HCT116 (cell line): ENCODE data around the gene KRT83. TPM values are rescaled to one million over a fixed set of nuclear protein-coding genes. Genes with fewer than 3 reads are reported as not detected.

Experiments used
- ATAC-seq: fragments of 200-7000 bp; cut with Tn5 transposase; 2 replicates; pipeline ENCODE4 v1.9.1; 2020; ENCODE audit warnings: mild to moderate bottlenecking, moderate library complexity
- BruUV-seq: library from RNA; stranded (reverse); fragments of 400-500 nt; replicated peaks from 2 replicates; lab custom pipeline; 2021; lab: Mats Ljungman, UMichigan
- CTCF ChIA-PET: fragments of 300-600 bp; sonication (Branson Sonifier 250); formaldehyde crosslinking; loops from one replicate; lab custom pipeline; 2021; ENCODE audit warnings: antibody characterized with exemption; lab: Charles Lee
- POLR2A ChIA-PET: fragments of 300-600, 350-600 bp; sonication (Branson Sonifier 250); formaldehyde crosslinking; loops from one replicate; lab custom pipeline; 2021; ENCODE audit warnings: antibody characterized with exemption; lab: Charles Lee
- RAD21 ChIA-PET, 2 experiments: fragments of 300-600 bp; sonication (Branson Sonifier 250); formaldehyde crosslinking; loops; one replicate each; lab custom pipeline; 2023; ENCODE audit warnings: low total read pairs in 2 of 2; ENCODE audit not compliant: uncharacterized antibody in 2 of 2, unreplicated experiment in 2 of 2, low non-redundant PET in 1 of 2; lab: Charles Lee
- DNase-seq: peaks from one replicate; pipeline ENCODE4 v3.0.0-alpha.2; 2010; ENCODE audit warnings: low read depth, low spot score
- H2AFZ ChIP-seq: fragments of 200-600 bp; shearing (Covaris generic), sonication (generic); 2 replicates; pipeline ENCODE4 v1.6.1; 2017; ENCODE audit warnings: low read depth, mixed run types, mixed read lengths, antibody characterized with exemption, low read length; ENCODE audit not compliant: poor library complexity, severe bottlenecking
- H3K27ac ChIP-seq: 2 replicates; pipeline ENCODE4 v1.5.1; 2012; ENCODE audit warnings: low read depth, low read length
- H3K27me3 ChIP-seq: fragments of 200-600 bp; sonication (generic); 2 replicates; pipeline ENCODE4 v1.6.1; 2016; ENCODE audit warnings: mixed run types, low read length, mixed read lengths; ENCODE audit not compliant: insufficient read depth
- H3K36me3 ChIP-seq, 2 experiments: fragments of 200-500 bp in 1 of 2; fragments of 200-600 bp in 1 of 2; sonication (Bioruptor generic) in 1 of 2; sonication (generic) in 1 of 2; 2 replicates each; pipeline versions ENCODE4 v1.5.1 to v1.6.1; 2014 to 2016; ENCODE audit warnings: low read length in 2 of 2, inconsistent platforms in 1 of 2, mixed read lengths in 1 of 2, mixed run types in 1 of 2; ENCODE audit not compliant: insufficient read depth in 2 of 2, control insufficient read depth in 1 of 2
- H3K4me1 ChIP-seq, 2 experiments: fragments of 200-600 bp in 1 of 2; sonication (generic) in 1 of 2; 2 replicates each; pipeline versions ENCODE4 v1.5.1 to v1.6.1; 2012 to 2017; ENCODE audit warnings: low read length in 2 of 2, inconsistent platforms in 1 of 2, mild to moderate bottlenecking in 1 of 2, mixed read lengths in 1 of 2, mixed run types in 1 of 2, moderate library complexity in 1 of 2; ENCODE audit not compliant: insufficient read depth in 2 of 2, control insufficient read depth in 1 of 2
- H3K4me2 ChIP-seq: fragments of 200-600 bp; sonication (generic); 2 replicates; pipeline ENCODE4 v1.6.1; 2017; ENCODE audit warnings: mixed run types, low read length, mixed read lengths
- H3K4me3 ChIP-seq, 2 experiments: fragments of 200-600 bp in 1 of 2; sonication (generic) in 1 of 2; replicated peaks in 1 of 2; 2 replicates each; pipeline ENCODE4 v1.5.1; 2011 to 2016; ENCODE audit warnings: low read length in 2 of 2, control low read depth in 1 of 2, low read depth in 1 of 2, mild to moderate bottlenecking in 1 of 2, mixed read lengths in 1 of 2, mixed run types in 1 of 2
- H3K79me2 ChIP-seq: fragments of 200-600 bp; sonication (generic); 2 replicates; pipeline ENCODE4 v1.6.1; 2017; ENCODE audit warnings: mild to moderate bottlenecking, mixed run types, low read length, moderate library complexity, mixed read lengths; ENCODE audit not compliant: insufficient read depth
- H3K9ac ChIP-seq: fragments of 200-600 bp; sonication (generic); 2 replicates; pipeline ENCODE4 v1.6.1; 2016; ENCODE audit warnings: low read length, mixed read lengths
- H3K9me2 ChIP-seq: fragments of 200-600 bp; sonication (generic), shearing (Covaris generic); 2 replicates; pipeline ENCODE4 v1.6.1; 2017; ENCODE audit warnings: mixed run types, mild to moderate bottlenecking, moderate library complexity; ENCODE audit not compliant: insufficient read depth
- H3K9me3 ChIP-seq, 2 experiments: fragments of 200-500 bp in 1 of 2; fragments of 200-600 bp in 1 of 2; sonication (Bioruptor generic) in 1 of 2; sonication (generic) in 1 of 2; 2 replicates each; pipeline ENCODE4 v1.6.1; 2014 to 2017; ENCODE audit warnings: low read length in 2 of 2, mixed read lengths in 2 of 2, inconsistent platforms in 1 of 2, low read depth in 1 of 2, mild to moderate bottlenecking in 1 of 2, mixed run types in 1 of 2, moderate library complexity in 1 of 2; ENCODE audit not compliant: control insufficient read depth in 1 of 2, insufficient read depth in 1 of 2
- H4K20me1 ChIP-seq: fragments of 200-600 bp; sonication (generic), shearing (Covaris generic); 2 replicates; pipeline ENCODE4 v1.6.1; 2017; ENCODE audit warnings: mixed run types, mild to moderate bottlenecking, moderate library complexity; ENCODE audit not compliant: insufficient read depth
- CBX3 ChIP-seq: IDR thresholded peaks from 2 replicates; pipeline ENCODE4 v1.6.1; 2012; ENCODE audit warnings: low read depth
- CEBPB ChIP-seq: IDR thresholded peaks from 2 replicates; pipeline ENCODE4 v1.6.1; 2012; ENCODE audit warnings: low read depth
- EGR1 ChIP-seq: IDR thresholded peaks from 2 replicates; pipeline ENCODE4 v1.6.1; 2012; ENCODE audit warnings: low read depth
- ELF1 ChIP-seq: IDR thresholded peaks from 2 replicates; pipeline ENCODE4 v1.6.1; 2012; ENCODE audit warnings: low read depth, borderline replicate concordance
- EZH2 ChIP-seq: fragments of 200-600 bp; sonication (generic); IDR thresholded peaks from 2 replicates; pipeline ENCODE4 v1.6.1; 2017; ENCODE audit warnings: antibody characterized with exemption, mixed run types
- EZH2phosphoT487 ChIP-seq: fragments of 200-600 bp; IDR thresholded peaks from 2 replicates; pipeline ENCODE4 v1.6.1; 2018; ENCODE audit warnings: antibody characterized with exemption, borderline replicate concordance
- FOSL1 ChIP-seq: IDR thresholded peaks from 2 replicates; pipeline ENCODE4 v1.6.1; 2012; ENCODE audit warnings: low read depth
- POLR2A ChIP-seq: IDR thresholded peaks from 2 replicates; pipeline ENCODE4 v1.7.0; 2011; ENCODE audit warnings: borderline replicate concordance; ENCODE audit not compliant: insufficient read depth, insufficient read length; ENCODE audit errors: extremely low read depth
- POLR2AphosphoS5 ChIP-seq: IDR thresholded peaks from 2 replicates; pipeline ENCODE4 v1.6.1; 2011; ENCODE audit warnings: mild to moderate bottlenecking, low read depth, low read length, moderate library complexity
- RAD21 ChIP-seq: IDR thresholded peaks from 2 replicates; pipeline ENCODE4 v1.6.1; 2012; ENCODE audit warnings: low read depth, mild to moderate bottlenecking
- SIN3A ChIP-seq: IDR thresholded peaks from 2 replicates; pipeline ENCODE4 v1.6.1; 2012; ENCODE audit warnings: low read depth
- SP1 ChIP-seq: IDR thresholded peaks from 2 replicates; pipeline ENCODE4 v1.6.1; 2012; ENCODE audit warnings: low read depth
- SRF ChIP-seq: IDR thresholded peaks from 2 replicates; pipeline ENCODE4 v1.6.1; 2012; ENCODE audit warnings: low read depth
- TCF7L2 ChIP-seq: IDR thresholded peaks from 2 replicates; pipeline ENCODE4 v1.7.0; 2011; ENCODE audit warnings: borderline replicate concordance, inconsistent platforms; ENCODE audit not compliant: insufficient read depth, insufficient read length; ENCODE audit errors: extremely low read depth
- ZFX ChIP-seq: fragments of 450-650 bp; IDR thresholded peaks from 2 replicates; pipeline ENCODE4 v1.6.1; 2017
- ZNF274 ChIP-seq: fragments of 200-500 bp; sonication (Bioruptor generic); IDR thresholded peaks from 2 replicates; pipeline ENCODE4 v1.6.1; 2014; ENCODE audit warnings: mild to moderate bottlenecking, low read depth, low read length, inconsistent platforms
- intact Hi-C: fragments of 100-400 bp; cut with micrococcal nuclease; formaldehyde crosslinking; loops from 2 replicates; pipeline ENCODE4 v1.10.0; 2022
- total RNA-seq: library from RNA; stranded (reverse); gene quantifications from one replicate; pipeline ENCODE4 v1.2.1, GENCODE V29; 2021; ENCODE audit not compliant: unreplicated experiment
- TF ChIP-seq, protein P1 (sequence below), 3 experiments: fragments of 200-600 bp in 1 of 3; sonication (generic) in 1 of 3; IDR thresholded peaks in 2 of 3; conservative IDR thresholded peaks in 1 of 3; 2 replicates each; pipeline ENCODE4 v1.5.1; 2012 to 2017; ENCODE audit warnings: low read depth in 2 of 3, low read length in 2 of 3, antibody characterized with exemption in 1 of 3, borderline replicate concordance in 1 of 3, control low read depth in 1 of 3, mild to moderate bottlenecking in 1 of 3, mixed read lengths in 1 of 3, mixed run types in 1 of 3, moderate library complexity in 1 of 3; ENCODE audit not compliant: insufficient read depth in 1 of 3
- TF ChIP-seq, protein P2 (sequence below): IDR thresholded peaks from 2 replicates; pipeline ENCODE4 v1.6.1; 2011; ENCODE audit warnings: mild to moderate bottlenecking, low read length, moderate library complexity; ENCODE audit not compliant: insufficient replicate concordance; ENCODE audit errors: extremely low read depth
- TF ChIP-seq, protein P3 (sequence below): IDR thresholded peaks from 2 replicates; pipeline ENCODE4 v1.6.1; 2012
- TF ChIP-seq, protein P4 (sequence below): IDR thresholded peaks from 2 replicates; pipeline ENCODE4 v1.6.1; 2012

KRT83 gene
- total RNA-seq, 1 experiment from 2014 or later, result not detected

DNA sequence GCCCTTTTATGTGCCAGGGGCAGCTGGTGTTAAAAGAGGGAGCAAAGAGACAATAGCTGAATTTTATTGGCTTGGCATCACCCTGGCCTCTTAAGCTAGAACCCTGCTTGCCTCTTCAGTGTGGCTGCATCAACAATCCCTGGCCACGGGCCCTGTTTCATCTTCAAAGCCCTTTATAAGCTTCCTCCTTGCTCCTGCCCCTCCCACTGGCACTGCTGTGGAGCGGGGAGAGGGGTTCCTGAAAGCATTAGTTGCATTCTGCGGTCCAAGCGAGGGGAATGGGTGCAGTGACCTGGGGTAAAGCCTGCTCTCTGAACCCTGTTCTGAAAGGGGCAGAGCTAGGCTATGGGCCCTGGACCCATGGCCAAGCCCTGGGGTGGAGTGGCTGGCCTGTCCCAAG lies 220 bp upstream of the KRT83 start:
- intact Hi-C loops, result no loop called here
- H2AFZ ChIP-seq, result no peak overlapping the region
- H4K20me1 ChIP-seq, result no peaks in the 10 kb centered on the region
- no peak for TF ChIP-seq SP1
- no peak for TF ChIP-seq EZH2phosphoT487
- no peak for TF ChIP-seq TCF7L2
- no peak for TF ChIP-seq SIN3A
- no peak for TF ChIP-seq ZFX
- TF ChIP-seq, protein P1, sequence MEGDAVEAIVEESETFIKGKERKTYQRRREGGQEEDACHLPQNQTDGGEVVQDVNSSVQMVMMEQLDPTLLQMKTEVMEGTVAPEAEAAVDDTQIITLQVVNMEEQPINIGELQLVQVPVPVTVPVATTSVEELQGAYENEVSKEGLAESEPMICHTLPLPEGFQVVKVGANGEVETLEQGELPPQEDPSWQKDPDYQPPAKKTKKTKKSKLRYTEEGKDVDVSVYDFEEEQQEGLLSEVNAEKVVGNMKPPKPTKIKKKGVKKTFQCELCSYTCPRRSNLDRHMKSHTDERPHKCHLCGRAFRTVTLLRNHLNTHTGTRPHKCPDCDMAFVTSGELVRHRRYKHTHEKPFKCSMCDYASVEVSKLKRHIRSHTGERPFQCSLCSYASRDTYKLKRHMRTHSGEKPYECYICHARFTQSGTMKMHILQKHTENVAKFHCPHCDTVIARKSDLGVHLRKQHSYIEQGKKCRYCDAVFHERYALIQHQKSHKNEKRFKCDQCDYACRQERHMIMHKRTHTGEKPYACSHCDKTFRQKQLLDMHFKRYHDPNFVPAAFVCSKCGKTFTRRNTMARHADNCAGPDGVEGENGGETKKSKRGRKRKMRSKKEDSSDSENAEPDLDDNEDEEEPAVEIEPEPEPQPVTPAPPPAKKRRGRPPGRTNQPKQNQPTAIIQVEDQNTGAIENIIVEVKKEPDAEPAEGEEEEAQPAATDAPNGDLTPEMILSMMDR (IDR thresholded peaks at IDR 0.05 in 2 of 3, conservative IDR thresholded peaks at IDR 0.05 in 1 of 3; ENCODE audit: borderline replicate concordance in 1 of 3, insufficient read depth in 1 of 3, low read depth in 2 of 3, low read length in 2 of 3), result no peak
- no peak for TF ChIP-seq ZNF274
- TF ChIP-seq, protein P2, sequence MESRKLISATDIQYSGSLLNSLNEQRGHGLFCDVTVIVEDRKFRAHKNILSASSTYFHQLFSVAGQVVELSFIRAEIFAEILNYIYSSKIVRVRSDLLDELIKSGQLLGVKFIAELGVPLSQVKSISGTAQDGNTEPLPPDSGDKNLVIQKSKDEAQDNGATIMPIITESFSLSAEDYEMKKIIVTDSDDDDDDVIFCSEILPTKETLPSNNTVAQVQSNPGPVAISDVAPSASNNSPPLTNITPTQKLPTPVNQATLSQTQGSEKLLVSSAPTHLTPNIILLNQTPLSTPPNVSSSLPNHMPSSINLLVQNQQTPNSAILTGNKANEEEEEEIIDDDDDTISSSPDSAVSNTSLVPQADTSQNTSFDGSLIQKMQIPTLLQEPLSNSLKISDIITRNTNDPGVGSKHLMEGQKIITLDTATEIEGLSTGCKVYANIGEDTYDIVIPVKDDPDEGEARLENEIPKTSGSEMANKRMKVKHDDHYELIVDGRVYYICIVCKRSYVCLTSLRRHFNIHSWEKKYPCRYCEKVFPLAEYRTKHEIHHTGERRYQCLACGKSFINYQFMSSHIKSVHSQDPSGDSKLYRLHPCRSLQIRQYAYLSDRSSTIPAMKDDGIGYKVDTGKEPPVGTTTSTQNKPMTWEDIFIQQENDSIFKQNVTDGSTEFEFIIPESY, result no peak
- no peak for TF ChIP-seq FOSL1
- no peak for TF ChIP-seq ELF1
- no peak for TF ChIP-seq SRF
- no peak for TF ChIP-seq EGR1
- no peak for TF ChIP-seq EZH2
- no peak for TF ChIP-seq POLR2A
- TF ChIP-seq RAD21, result no peak
- TF ChIP-seq CEBPB, result no peak
- no peak for TF ChIP-seq CBX3
- TF ChIP-seq, protein P3, sequence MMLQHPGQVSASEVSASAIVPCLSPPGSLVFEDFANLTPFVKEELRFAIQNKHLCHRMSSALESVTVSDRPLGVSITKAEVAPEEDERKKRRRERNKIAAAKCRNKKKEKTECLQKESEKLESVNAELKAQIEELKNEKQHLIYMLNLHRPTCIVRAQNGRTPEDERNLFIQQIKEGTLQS, result no peak
- TF ChIP-seq, protein P4, sequence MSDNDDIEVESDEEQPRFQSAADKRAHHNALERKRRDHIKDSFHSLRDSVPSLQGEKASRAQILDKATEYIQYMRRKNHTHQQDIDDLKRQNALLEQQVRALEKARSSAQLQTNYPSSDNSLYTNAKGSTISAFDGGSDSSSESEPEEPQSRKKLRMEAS, result no peak
- TF ChIP-seq POLR2AphosphoS5, result no peak
- H3K79me2 ChIP-seq, result no peaks in the 10 kb centered on the region
- no peak overlapping the region for H3K9ac ChIP-seq
- RAD21 ChIA-PET, result no interaction called here
- POLR2A ChIA-PET, result no interaction called here
- ATAC-seq (no peak), DNase-seq (no peak)
- H3K36me3 ChIP-seq, result no peaks in the 10 kb centered on the region
- H3K4me2 ChIP-seq, result no peak overlapping the region
- H3K9me2 ChIP-seq, result no peaks in the 10 kb centered on the region
- BruUV-seq, result no TSS peak
- H3K27ac ChIP-seq, result no peak overlapping the region
- no peaks in the 10 kb centered on the region for H3K9me3 ChIP-seq
- CTCF ChIA-PET, result no interaction called here
- H3K27me3 ChIP-seq, result no peaks in the 10 kb centered on the region; the same call in 1 of the 2 replicates
- H3K4me1 ChIP-seq, result peaks cover 0 to 3% of the 10 kb centered on the region in 2 experiments; a peak in 1 of 4 replicates
- no peak overlapping the region for H3K4me3 ChIP-seq
